HL-60/S4 treated with retinoic acid at 250 ng/mL for 4 days and 3 days (cell line): ENCODE measurements around the gene GSG1L2.

ENCODE experiments used
- in situ Hi-C: fragments of 300-500 bp; cut with MboI; formaldehyde crosslinking; loops from 2 replicates; pipeline ENCODE4 v1.7.0; 2022; ENCODE audit warnings: low sequenced_read_pairs

Gene GSG1L2

DNA sequence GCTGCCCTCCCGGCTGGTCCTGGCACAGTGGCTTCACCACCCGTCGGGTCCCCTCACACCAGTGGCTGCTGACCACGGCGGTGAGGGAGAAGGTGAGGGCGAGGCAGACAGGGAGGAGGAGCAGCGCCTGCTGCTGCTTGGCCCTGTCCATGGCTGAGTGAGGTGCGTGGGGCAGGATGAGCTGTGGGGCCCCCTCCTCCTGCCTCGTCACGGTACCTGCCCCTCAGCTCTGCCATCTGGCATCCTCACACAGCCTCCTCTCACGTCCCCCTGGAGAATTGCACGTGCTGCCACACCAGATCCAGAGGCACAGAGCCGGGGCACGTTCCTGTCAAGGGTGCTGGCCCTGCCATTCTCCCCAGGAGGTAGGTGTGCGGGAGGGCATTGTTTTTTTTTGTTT lies at the start of gene GSG1L2:
Gene GSG1L2 (minus strand): TSS at position 159 of the 400 bp plus-strand sequence. CDS start 8 bp downstream, at position 151.
- in situ Hi-C loops = no loop called here

DNA sequence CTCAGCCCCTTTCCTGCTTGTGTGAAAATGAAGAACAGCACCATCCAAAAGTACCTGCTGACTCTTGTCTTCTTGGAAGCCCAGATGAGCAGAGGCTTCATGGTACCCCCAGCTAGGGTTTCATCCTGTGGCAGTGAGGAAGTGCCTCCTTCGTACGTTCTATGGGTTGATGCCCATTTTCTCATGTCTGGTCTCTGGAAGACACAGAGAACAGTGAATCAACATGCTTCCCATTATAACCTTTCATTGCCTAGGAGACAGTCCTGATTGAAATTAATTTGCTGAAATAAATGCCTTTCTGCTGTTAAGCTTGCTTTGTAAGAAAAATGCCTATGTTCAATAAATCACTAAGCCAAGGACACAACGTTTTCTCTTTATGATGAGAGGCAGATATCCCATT lies 46.7 kb upstream of the GSG1L2 start:
- in situ Hi-C loops = no loop called here

DNA sequence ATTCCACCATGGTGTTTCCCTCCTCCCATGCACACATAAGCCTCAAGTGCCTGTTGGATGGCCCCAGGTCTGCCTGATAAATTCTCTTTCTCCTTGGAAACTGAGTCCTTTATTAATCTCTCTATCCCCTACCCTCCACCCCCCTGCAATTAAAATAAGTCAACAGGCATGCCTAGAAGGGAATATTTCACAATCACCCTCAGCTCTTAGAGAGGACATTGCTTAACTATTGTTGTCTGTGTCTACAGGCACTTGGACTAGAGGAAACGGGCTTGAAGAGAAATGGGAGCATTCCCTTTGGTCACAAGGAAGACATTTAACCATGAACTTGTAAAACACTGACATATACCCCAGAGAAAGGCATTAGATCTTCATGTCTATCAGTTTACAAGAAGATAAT lies 43.7 kb upstream of the GSG1L2 start:
- in situ Hi-C loops = no loop called here

DNA sequence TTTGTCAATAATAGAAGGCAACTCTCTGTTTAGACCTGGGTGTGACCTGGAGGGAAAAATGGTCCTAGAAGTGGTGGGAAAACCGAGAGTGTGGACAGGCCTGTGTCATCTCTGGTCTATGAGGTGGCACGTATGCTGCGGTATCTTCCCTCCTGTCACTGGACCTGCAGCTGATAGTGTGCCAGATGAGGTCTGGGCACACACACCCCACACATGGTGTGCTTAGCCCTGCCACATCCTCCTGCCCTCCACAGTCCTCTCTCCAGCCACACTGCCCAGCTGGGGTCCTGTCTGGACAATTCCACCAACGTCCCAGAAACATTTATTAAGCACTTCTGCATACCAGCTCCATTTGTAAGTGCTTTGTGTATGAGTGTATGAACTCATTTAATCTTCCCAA lies 41.1 kb upstream of the GSG1L2 start:
- in situ Hi-C loops = no loop called here

DNA sequence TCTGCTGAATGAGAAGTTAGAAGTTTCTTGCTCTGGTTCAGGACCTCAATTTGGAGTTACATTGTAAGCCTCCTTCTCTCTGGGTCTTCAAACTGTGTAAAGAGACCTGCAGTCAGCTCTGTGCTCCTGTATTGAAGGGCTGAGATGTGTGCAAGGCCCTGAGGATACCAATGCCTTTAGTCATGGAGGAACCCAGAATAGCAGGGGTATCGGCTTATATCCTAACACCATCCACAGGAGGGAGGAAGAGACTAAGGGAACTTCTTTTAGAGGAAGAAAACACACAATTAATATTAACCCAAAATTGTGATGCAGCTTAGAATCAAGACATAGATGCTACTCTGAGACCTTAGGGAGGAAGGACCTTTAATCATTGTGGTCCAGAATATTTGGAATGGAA lies 40.3 kb upstream of the GSG1L2 start:
- in situ Hi-C loops = no loop called here

DNA sequence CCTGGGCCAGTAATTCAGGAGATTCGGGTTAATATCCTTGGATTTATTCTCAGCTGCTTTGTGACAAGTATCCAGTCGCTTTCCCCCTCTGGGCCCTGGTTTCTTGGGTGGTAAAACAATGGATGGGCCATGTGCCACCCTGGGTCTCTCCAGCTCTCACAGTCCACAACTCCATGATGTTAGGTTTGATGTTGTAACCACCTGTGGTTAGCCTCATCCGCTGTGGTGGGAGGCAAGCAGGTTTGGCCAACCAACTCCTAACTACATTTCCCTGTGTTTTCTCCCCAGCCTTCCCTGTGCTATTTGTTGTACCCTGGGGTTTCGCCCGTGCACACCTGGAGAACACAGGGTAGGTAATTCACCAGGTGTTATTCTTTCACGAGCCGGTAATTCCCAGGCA lies 39.0 kb upstream of the GSG1L2 start:
- in situ Hi-C loops = no loop called here

DNA sequence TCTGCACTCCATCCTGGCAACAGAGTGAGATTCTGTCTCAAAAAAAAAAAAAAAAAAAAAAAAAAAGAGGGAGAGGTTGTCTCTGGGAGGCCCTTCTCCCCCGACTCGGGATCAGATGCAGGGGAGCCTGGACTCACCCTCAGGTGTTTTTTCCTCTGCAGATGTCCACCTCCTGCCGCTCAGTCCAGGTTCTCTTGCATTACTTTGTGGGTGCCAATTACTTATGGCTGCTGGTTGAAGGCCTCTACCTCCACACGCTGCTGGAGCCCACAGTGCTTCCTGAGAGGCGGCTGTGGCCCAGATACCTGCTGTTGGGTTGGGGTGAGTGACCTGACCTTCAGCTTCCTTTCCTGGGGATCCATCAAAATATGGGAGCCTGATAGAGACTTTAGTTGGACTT lies 37.9 kb upstream of the GSG1L2 start:
- in situ Hi-C loops = no loop called here

DNA sequence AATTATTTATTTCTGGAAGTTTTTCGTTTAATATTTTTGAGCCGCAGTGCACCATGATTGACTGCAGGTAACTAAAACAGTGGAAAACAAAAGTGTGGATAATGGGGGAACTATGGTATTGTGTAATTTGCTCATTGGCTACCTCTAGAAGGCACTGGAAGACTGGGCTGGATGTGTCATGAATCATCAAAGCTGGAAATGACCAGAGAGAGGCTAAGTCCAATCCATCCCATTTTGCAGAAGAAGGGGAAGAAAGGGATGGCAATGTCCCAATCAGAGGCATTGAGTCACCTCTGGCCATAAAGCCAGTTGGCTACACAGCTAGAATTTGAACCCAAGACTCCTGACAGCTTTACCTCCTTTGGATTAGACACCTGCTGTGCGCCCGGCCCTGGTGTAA lies 33.2 kb upstream of the GSG1L2 start:
- in situ Hi-C loops = no loop called here

DNA sequence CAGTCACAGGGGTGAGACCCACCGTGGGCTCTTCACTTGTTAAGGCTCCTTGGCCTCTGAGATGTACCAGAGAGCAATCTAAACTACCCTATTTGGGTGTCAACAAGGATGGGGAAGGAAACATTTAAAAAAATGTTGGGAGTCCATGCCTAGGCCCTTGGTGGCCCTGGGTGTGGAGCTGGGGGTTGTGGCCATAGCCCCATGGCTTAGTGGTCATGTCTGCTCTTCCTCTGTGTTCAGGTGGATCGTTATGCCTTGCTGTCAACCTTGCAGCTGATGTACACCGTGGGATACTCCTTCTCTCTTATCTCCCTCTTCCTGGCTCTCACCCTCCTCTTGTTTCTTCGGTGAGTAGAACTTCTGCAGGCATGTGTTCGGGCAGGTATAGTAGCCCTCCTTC lies 32.4 kb upstream of the GSG1L2 start:
- in situ Hi-C loops = no loop called here

DNA sequence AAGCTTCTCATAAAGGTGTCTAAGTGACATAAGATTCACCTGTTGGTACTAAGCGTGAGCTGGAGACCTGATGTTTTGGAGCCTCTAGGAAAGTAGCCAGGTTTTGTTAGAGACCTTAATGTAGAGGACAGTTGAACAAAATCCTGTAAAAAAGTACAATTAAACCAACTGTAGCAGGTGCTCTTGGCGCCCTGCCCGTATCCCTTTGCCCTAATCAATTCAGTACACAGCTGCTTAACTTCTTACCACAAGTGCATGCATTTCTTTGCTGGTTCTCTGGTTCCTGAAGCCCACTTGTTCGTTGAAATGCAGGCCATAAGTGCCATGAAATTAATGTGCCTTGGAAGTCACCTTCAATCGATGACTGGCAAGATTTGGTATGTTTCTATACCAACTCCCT lies 28.3 kb upstream of the GSG1L2 start:
- in situ Hi-C loops = no loop called here

DNA sequence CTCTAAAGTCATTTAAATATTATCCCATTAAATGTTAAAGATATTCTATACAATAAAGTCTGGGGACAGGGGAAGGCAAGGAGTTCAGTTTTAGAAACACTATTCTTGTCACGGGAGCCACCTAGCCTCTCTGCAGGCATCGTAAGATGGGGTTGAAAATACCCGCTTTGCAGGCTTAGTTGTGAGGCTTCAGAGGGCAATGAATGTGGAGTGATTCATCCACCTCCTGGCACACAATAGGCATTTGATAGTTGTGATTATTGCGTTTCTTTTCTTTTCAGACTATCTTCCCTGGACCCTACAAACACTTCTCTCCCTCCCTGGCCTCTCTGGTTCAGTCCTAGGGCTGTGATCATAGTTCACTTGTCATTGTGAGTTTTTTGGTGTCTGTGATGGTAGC lies 23.4 kb upstream of the GSG1L2 start:
- in situ Hi-C loops = no loop called here

DNA sequence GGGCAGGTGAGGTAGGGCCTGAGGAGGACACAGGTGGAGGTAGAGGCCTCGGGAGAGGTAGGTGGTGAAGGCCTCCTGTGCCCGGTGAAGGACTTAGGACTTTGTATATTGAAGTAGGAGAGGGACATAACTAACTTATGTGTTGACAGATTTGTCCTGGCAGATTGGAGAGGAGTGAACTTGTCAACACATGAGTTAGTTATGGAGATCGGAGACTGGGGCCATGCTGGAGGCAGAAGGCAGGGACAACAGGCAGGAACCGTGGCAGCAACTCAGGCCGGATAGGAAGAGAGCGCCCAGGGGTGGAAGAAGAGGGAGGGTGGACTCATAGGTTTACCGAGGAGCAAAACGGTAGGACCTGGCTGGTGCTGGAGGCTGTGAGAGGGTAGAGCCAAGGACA lies 22.3 kb upstream of the GSG1L2 start:
- in situ Hi-C loops = no loop called here

DNA sequence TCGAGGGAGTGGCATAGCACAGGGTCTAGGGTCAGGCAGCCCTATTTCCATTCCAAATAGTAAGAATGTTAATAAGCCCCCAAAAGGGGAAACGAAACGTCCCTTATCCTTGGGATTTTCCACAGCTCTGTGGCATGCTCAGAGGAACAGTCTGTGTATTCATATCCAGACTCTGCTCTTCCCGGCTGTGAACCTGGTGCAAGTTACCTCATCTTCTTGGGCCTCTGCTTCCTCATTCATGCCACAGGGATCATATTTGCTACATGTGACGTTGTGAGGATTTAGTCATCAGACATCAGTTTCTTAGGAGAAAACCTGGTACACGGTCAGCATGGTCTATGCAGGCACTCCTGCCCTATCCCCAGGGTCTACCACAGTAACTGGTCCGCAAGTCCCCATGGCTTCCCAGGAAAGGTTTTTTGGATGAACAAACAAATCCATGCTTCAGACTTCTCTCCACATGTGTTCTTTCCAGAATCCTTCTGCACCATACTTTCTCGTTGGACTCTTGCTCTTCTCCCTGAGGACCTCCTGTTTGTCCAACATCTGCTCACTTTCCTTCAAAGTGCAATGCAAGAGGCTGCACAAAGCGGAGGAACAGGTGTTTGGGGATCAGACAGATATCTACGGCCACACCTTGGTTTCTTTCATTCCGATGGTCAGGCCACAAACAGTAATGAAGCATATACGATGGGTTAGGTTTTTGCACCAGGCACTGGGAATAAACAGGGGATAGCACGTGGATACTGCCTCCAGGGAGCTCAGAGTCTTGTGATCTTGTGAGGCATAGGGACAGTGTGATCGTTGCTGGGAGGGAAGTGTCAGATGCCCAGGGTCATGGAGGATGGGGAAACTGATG lies 21.5 kb upstream of the GSG1L2 start:
- in situ Hi-C loops = no loop called here

DNA sequence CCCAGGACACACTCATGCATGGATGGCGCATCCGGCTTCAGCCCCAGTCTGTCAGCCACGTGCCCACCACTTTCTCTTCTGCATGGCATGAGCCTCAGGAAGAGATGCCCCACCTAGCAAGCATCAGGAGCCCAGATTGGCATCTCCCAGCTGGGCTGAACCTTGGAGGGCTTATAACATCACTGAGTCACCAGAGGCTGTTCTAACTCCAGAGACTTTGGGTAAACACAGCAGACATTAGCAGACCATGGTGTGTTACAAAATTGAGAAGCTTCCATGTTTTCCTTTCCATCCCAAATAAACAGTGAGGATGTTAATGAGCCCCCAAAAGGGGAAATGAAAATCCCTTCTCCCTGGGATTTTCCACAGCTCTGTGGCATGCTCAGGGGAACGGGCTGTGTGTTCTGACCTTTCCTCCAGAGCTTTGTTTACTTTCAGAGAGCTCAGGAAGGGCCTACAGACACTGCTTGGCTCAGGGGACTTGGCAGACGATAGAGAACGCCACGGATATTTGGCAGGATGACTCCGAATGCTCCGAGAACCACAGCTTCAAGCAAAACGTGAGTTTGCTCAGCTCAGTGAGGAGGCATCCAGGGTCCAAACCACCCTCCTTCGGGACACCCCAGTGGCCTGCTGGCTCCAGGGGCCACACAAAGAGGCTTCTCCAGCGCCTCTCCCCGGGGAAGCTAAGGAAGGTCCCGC lies 20.3 kb upstream of the GSG1L2 start:
- in situ Hi-C loops = no loop called here

DNA sequence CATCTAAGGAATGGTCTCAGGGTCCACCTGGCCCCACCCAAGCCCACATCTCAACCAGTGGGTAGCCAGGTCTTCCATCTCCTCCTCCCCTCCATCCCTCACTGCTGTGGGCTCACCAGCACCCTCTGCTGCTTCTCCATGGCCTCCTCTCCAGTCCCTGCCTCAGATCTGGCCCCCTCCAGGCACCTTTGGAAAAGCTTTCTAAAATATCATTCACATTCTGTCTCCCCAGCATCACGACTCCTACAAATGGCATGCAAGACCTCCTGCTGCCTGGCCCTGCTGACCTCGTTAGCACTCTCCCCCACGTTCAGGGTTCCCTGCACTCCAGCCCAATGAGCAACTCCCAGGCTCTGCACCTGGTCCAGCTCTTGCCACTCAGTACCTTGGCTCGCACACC lies 17.6 kb upstream of the GSG1L2 start:
- in situ Hi-C loops = no loop called here

DNA sequence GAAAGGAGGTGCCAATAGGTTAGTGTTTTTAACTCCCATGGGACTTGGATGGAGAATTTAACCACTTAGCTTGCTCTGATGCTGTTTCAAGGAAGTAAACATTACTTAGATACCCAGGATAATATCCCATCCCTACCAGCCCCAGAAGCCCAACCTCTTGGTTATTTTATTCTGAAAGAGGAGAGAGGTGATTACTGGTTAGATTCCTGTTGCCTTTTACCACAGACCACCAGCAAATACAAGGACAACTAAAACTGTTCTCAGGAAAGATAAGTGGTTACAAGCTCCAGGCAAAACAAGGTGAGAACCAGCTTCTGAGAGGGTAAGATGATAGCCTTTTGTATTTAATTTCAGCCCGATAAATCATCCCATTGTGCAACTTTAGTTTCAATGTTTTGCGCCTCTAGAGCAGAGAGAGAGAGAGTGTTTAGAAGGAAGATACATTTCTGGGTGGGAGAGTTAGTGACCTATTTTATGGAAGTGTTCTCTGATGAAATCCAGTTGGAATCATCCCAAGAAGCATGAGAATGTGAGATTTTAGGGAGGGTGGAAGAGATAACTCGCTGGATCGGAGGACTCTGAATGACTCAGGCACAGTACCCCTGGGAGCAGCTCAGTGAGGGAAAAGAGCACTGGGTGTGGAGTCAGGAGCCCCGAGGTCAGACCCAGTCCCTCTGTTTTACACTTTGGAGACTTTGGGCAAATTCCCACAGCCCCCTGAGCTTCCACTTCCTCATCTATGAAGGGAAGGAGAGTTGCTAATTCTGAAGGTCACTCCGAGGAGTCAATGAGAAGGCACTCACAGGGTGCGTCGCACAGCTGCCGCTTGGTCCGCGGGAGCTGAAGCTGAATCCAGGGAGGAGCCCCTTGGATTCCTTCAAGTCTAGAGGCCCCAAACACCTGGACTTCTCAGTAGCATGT lies 15.9 kb upstream of the GSG1L2 start:
- in situ Hi-C loops = no loop called here

DNA sequence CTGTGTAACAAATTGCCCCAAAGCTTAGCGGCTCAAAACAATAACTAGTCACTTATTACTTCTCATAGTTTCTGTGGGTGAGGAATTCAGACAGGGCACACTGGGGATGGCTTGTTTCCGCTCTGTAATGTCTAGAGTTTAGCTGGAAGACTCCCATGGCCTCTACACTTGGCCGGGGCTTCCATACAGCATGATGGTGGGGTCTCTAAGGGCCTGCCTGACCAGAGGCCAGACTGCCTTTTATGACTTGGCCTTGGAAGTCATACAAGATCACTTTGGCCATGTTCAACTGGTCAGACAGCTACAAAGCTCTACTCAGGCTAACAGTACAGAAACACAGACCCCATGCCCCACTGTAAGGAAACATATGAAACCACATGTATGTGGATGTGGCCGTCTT lies 12.0 kb upstream of the GSG1L2 start:
- in situ Hi-C loops = no loop called here

DNA sequence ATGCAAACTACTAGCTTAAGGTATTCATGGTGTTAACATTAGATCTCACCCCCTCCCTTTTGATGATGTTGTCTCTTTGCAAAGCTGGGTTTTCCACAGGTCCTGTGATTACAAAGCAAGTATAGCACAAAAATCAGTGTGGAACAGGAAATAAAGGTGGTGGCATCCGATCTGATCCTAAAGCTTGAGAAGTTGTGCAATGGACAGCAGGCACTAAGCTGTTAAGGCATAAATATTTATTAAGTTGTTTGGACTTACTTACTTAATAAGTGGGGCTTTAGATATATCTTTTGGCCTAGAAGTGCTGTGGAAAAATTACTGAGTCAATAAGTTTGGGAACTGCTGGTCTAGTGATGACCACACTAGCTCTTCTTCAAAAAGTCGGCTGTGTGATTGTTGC lies 8.8 kb upstream of the GSG1L2 start:
- in situ Hi-C loops = no loop called here

DNA sequence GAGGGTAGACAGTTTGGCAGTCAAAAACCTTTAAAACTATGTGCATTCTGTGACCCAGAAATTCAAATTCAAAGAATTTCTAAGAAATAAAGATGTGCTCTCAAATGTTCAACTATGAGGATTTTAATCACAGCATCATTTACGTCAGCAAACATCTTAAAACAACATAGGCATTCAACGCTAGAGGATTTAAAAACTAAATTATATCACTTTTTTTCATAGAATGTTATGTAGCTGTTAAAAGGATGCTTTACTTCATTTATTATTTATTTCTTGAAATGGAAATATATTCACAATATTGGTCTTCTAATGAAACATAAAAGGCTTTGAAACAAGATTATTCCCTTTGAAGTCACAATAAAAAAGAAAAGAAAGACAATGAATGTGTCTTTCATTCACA lies 7.5 kb upstream of the GSG1L2 start:
- in situ Hi-C loops = no loop called here

DNA sequence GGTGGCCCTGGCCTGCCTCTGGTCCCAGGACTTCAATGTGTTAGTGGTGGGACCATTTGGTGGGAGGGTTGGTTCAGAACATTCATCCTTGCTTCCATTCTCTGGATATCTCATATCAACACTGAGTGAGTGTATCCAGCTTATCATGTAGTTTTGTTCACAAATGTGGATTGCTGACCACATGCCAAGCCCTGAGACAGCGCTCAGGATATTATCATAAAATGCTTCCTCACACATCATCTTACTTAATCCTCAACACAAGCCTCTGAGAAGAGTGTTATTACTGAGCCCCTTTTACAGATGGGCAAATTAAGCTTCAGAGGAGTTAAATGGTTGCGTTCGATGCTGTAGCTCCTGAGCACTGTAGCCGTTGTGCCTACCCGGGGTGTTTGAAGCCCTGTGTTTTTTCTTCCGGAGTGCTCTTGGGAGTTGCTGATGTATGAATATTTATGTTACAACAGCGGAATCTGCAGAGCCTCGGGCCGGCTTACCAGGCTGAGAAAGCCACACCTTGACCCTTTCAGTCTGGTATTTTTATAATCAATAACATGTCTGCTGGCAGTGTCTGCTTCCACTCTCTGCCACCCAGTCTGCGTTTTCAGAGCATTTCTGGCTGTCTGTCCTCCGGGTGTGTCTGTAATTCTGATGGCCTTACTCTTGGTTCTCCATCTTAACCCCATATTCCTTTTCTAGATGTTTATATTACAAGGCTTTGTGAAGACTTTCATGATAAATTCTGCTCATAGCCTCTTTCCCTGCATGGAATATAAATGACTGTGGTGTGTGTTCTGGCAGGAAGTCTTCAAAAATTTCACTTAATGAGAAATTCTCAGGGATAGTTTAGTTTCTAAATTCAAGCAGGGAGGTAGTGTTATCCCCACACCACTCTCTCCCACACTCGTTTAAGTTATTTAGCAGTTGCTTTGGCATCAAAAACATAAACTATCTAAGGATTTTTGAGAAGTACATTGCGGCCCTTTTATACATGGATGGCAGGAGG lies 6.7 kb upstream of the GSG1L2 start:
- in situ Hi-C loops = no loop called here
